ENCODE data around the gene URM1.

URM1 gene

GRCh38 chr9:128370752-128371629 lies at the start of gene URM1:
Gene URM1 (plus strand): TSS chr9:128371374. CDS start chr9:128371381, 7 bp downstream.
- H3K4me3 ChIP-seq (ENCODE audit: low read length), result peak within 1 kb of the TSS; percentile 60
- DNase-seq (ENCODE audit: low read depth), result peak; percentile 99
- TF ChIP-seq CTCF (IDR thresholded peaks at IDR 0.05; ENCODE audit: insufficient read depth, low read depth, low read length, missing control alignments), result no peak

- no peak for DNase-seq (ENCODE audit: low read depth)
- H3K4me3 ChIP-seq (ENCODE audit: low read length), result peak overlapping the region; percentile 98
- no peak for TF ChIP-seq CTCF (IDR thresholded peaks at IDR 0.05; ENCODE audit: insufficient read depth, low read depth, low read length, missing control alignments)
Observed at GRCh38 chr9:128321879-128322403, 49.2 kb upstream of the URM1 start.

- peak within 1 kb of the TSS; percentile 98 for H3K4me3 ChIP-seq (ENCODE audit: low read length)
- TF ChIP-seq CTCF (IDR thresholded peaks at IDR 0.05; ENCODE audit: insufficient read depth, low read depth, low read length, missing control alignments), result no peak
- DNase-seq (ENCODE audit: low read depth), result peak; percentile 96
Observed at GRCh38 chr9:128322404-128323211, 48.6 kb upstream of the URM1 start, which contains the start of the genes COQ4 and TRUB2. Gene COQ4 (plus strand): TSS chr9:128322839. CDS start chr9:128322859, 20 bp downstream. Gene TRUB2 (minus strand): TSS chr9:128322447. CDS start chr9:128322408, 39 bp downstream.

- peak; percentile 28 for DNase-seq (ENCODE audit: low read depth)
- H3K4me3 ChIP-seq (ENCODE audit: low read length), result peak overlapping the region; percentile 98
- no peak for TF ChIP-seq CTCF (IDR thresholded peaks at IDR 0.05; ENCODE audit: insufficient read depth, low read depth, low read length, missing control alignments)
Observed at GRCh38 chr9:128323212-128323730, 47.9 kb upstream of the URM1 start.

- no peak for DNase-seq (ENCODE audit: low read depth)
- H3K4me3 ChIP-seq (ENCODE audit: low read length), result peak overlapping the region; percentile 98
- no peak for TF ChIP-seq CTCF (IDR thresholded peaks at IDR 0.05; ENCODE audit: insufficient read depth, low read depth, low read length, missing control alignments)
Observed at GRCh38 chr9:128323791-128324190, 47.4 kb upstream of the URM1 start.

GRCh38 chr9:128324401-128324800 lies 46.8 kb upstream of the URM1 start:
- no peak for DNase-seq (ENCODE audit: low read depth)
- TF ChIP-seq CTCF (IDR thresholded peaks at IDR 0.05; ENCODE audit: insufficient read depth, low read depth, low read length, missing control alignments), result no peak
- no peak overlapping the region for H3K4me3 ChIP-seq (ENCODE audit: low read length)

Data from epithelial cell of esophagus (primary cell).